Neural cell (in vitro differentiated cells): ENCODE results near the gene ATP8B3.

Experiments
- EP300 ChIP-seq: fragments of 450-650 bp; conservative IDR thresholded peaks from 2 replicates; pipeline ENCODE4 v1.6.1; 2014; ENCODE audit warnings: antibody characterized with exemption, mild to moderate bottlenecking, moderate library complexity; ENCODE audit not compliant: poor library complexity, severe bottlenecking
- POLR2AphosphoS5 ChIP-seq: IDR thresholded peaks from 2 replicates; pipeline ENCODE4 v1.6.1; 2012
- TF ChIP-seq, protein P1 (sequence below): fragments of 450-650 bp; IDR thresholded peaks from 2 replicates; pipeline ENCODE4 v1.5.1; 2014; ENCODE audit warnings: antibody characterized with exemption, mild to moderate bottlenecking, moderate library complexity; ENCODE audit not compliant: poor library complexity, severe bottlenecking

GRCh38 chr19:1807030-1807694 is 4.9 kb downstream of the ATP8B3 start:
- TF ChIP-seq, protein P1, sequence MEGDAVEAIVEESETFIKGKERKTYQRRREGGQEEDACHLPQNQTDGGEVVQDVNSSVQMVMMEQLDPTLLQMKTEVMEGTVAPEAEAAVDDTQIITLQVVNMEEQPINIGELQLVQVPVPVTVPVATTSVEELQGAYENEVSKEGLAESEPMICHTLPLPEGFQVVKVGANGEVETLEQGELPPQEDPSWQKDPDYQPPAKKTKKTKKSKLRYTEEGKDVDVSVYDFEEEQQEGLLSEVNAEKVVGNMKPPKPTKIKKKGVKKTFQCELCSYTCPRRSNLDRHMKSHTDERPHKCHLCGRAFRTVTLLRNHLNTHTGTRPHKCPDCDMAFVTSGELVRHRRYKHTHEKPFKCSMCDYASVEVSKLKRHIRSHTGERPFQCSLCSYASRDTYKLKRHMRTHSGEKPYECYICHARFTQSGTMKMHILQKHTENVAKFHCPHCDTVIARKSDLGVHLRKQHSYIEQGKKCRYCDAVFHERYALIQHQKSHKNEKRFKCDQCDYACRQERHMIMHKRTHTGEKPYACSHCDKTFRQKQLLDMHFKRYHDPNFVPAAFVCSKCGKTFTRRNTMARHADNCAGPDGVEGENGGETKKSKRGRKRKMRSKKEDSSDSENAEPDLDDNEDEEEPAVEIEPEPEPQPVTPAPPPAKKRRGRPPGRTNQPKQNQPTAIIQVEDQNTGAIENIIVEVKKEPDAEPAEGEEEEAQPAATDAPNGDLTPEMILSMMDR: no peak
- no peak for TF ChIP-seq EP300
- no peak for TF ChIP-seq POLR2AphosphoS5
